HG02840 (cell line): Measurements from ENCODE around the gene CKB.

Experiments
- ATAC-seq: cut with Tn5 transposase; IDR thresholded peaks from one replicate; pipeline ENCODE4 v1.9.1; 2021; ENCODE audit warnings: mild to moderate bottlenecking, moderate library complexity, moderate number of reproducible peaks; ENCODE audit not compliant: unreplicated experiment, low FRiP score

The CKB gene

GRCh38 chr14:103550451-103551337, 28.1 kb upstream of the CKB start:
- ATAC-seq: no peak

DNA sequence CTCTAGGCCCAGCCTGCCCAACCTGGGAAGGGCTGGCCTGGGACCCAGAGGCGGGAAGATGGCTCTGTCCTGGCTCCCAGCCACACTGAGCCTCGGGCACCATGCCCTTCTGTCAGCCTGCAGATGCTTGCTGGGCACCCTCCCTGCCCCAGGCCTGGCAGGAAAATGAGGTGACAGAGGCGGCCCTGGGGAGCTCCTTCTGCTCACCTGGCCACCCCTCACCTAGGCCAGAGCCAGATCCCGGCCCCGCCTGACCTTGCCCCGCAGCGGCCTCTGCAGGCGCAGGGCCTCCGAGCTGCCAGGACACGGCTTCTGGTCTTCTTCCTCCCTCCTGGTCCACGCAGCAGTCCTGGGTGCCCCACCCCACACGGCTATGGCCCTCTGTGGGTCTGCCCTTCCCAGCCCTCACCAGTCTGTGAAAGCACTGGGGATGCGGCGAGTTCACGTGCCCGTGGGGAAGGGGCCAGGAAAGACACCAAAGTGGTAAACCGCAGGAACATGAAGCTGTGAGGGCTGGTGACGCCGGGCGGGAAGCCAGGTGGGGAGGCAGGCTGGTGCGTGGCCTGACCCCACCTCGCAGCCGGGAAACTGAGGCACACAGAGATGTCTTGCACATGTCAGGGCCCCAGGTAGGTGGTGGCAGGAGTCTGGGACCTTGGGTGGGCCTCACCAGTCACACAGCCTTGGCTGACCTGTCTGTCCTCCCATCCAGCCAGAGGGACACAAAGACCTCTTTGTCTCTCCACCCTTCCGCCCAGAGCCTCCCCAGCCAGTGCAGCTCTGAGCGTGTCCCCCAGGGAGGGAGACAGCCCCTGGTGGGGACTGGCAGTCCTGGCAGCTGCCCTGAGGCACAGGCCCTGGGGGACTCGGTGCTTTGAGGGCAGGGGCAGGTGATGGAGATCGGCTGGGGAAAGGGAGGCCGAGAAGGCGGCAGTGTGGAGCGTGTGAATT, 27.0 kb upstream of the CKB start:
- no peak for ATAC-seq

DNA sequence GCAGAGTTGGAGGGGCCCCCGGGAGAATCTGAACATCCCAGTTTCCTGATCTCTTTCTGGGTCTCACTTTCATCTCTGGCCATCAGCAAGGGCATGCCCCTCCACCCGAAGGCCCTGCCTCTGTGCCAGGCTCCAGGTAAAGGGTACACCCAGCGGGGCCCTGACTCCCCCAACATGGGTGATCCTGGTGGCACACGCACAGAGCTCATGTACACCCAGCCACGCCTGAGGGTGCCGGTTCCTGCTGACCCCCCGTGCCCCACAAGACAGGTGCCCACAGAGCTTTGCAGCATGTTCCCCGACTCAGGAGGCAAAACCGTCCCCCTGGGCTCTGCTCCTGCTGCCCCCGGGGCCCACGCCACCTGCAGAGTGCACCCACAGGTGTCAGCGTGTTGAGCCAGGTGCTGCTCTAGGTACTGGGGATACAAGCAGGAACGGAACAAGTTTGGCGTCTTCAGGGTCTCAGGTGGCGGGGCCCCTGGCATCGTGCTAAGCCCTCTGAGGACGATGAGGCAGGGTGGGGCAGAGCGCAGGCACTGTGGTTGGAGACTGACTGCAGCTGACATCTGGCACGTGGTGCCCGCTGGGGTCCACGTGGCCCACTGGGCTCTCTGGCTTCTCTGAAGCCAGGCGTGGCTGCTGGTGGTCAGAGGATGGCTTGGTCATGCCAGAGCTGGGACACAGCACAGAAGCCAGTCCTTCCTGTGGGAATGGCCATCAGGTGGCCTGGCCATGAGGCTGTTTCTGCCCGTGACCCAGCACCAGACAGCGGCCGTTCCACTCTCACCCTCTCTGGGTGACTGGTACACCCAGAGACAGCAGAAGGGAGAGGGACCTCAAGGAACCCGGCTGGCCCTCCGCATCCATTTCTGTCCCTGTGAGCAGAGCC, 26.1 kb upstream of the CKB start:
- no peak for ATAC-seq

DNA sequence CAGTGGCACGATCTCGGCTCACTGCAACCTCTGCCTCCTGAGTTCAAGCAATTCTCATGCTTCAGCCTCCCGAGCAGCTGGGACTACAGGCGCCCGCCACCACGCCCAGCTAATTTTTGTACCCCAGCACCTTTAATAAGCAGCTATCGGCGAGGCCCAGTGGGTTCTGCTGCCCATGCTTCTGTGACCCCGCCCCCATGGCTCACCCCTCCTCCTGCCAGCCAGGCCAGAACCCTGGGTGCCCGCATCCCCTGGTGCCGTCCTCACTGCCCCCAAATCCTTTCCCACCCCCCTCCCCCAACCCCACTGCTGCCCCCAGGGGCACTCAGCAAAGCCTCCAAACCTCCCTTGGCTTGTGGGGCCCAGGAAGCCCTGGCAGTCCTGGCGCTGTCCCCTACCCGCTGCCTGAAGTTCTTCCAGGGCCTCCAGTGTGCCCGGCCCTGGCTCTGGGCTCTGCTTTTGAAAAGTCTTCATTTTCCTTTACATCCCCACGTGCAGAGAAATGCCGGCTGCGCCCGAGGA, 25.4 kb upstream of the CKB start:
- ATAC-seq: no peak

DNA sequence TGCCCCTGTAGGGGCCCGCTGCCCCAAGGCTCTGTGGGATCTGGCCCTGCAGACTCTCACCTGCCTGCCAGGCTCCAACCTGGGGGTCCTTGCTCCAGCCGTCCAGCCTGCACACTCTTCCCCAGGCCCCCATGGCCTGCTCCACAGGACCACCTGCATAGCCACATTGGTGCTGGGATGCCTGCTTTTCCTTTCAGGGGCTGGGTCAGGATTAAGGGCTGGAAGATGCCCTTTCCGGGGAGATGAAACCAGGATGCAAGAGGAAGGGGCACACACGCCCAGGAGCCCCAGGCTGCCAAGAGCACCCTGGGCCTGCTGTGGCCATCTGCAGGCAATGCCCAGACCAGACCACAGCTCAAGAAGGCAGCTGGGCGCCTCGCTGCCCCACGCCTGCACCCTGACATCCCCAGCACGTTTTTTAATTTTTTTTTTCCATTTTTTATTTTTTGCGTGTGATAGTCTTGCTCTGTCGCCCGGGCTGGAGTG, 24.9 kb upstream of the CKB start:
- ATAC-seq: no peak

DNA sequence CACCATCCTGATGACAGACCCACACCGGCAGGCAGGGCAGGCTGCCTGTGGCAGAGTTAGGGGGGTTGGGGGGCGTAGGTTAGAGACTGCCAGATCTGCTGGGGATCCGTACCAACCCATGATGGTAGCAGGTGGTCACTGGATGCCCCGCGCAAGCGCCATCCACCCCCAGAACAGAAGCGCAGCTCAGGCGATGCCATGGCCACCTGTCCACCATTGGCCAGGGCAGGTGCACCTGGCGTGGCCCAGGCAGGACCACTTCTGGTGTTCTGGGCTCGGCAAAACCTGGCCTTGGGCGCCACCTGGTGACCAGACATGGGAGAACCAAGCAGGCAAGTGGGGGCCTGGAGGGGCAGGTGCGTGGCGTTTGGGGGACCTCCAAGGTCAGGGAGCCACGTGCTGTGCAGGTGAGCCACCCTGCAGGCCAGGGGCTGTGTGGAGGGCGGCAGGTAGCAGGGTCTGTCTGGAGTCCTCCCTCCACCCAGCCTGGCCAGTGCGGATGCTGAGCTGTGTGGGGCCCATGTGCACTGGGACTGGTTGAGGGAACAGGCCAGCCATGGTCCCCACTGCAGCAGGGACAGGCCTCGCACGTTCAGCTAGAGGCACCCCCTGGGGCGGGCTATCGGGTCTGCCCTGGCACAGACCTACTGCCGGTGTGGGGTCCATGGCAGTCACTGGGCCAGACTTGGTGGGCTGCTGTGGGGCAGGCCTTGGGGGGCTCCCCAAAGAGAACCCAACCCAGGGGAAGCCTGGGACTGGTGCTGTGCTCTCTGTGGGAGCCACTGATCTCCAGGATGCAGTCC, 24.2 kb upstream of the CKB start:
- ATAC-seq: no peak

DNA sequence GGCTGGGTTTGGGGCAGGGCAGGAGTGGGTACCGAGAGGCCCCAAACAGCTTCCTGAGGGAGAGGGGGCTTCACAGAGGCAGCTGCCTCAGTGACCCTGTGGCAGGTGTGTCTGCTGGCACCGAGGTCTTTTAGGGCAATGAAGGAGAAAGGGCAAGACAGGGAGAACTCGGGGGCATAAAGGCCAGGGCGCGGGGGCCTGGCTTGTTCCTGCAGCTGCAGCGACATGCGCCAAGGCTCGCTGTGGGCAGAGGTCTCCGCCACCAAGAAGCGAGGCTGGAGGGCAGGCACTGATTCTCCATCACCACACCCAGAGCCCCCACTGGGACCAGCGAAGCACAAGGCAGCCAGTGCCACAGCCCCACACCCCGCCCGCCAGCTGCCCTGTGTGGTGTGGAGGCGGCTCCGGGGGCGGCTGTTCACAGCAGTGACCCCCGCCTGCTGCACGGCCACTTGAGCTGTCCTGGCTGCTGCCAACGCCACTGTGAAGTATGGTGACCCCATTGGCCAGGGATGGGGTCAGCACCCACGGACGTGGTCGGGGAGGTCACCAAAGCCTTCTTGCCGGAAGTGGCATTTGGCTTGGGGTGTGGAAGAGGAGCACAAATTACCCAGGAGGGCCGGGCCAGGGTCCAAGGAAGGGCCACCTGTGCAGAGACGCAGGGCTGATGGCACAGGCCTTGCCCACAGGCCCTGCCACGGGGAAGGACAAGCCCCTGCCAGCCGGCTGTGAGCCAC, 23.5 kb upstream of the CKB start:
- ATAC-seq: no peak

- no peak for ATAC-seq
These were observed 22.7 kb upstream of the CKB start for GRCh38 chr14:103545219-103545914.

DNA sequence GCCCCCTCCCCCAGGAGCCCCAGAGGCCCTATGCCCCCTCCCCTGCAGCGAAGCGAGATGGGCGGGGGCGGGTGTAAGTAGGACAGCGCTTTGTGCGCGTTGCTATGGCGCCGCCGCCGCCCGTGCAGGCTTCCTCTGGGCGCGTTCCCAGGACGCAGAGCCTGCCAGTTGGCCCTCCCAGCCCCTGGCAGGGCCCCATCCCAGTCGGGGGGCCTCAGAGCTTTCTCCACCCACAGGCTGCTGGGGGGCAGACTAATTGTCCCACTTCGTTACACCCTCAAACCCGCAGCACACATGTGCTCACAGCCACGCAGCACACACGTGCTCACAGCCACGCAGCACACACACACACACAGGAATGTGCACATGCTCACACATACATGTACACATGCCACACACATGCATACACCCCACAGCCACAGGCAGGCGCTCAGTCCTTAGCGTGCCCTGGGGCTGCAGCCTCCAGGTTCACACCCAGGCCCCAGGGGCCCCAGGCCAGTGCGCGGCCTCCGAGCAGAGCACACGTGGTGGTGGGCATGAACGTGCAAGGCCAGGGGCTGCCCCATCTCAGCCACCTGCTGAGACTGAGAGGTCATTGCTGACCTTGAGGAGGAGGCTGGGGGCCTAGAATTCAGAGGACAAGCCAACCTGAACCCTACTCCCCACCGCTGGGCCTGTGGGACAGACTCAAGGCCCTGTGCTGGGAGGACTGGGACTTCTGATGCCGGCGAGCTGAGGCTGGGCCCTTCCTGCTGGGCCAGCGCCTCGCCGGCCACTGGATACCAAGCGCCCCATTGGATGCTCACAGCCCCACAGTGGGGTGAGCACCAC, 22.0 kb upstream of the CKB start:
- no peak for ATAC-seq

DNA sequence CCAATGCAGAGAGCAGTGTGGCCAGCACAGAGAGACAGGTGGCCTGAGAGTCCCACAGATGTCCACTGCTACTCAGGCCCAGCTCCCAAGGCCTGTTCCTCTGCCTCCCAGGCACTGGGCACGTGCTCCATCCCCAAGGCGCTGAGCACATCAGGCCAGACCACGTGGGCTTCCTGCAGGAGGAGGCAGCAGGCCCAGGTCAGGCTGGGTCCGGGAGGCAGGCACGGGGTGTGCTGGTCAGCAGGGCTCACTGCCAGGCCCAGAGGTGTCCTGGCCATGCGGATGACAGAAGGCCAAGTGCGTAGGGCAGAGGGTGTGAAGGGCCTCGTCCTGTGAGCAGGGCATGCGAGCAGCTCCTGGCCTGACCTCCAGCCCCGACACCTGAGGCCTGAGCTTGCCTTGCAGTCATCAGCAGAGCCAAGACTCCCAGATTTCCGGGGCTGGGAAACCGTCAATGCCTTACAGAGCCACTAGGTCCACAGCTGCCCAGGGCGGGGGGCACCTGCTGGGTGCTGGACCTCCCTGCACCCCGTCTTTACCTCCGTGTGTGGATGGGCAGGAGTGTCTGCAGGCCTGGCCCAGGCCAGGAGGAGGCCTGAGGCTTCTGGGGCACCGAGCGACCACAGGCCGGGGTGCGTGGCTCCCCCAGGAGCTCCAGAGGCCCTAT, 21.2 kb upstream of the CKB start:
- no peak for ATAC-seq

- ATAC-seq: no peak
These were observed 20.5 kb upstream of the CKB start for GRCh38 chr14:103543140-103543539.

- no peak for ATAC-seq
These were observed 20.0 kb upstream of the CKB start for GRCh38 chr14:103542605-103543088.

DNA sequence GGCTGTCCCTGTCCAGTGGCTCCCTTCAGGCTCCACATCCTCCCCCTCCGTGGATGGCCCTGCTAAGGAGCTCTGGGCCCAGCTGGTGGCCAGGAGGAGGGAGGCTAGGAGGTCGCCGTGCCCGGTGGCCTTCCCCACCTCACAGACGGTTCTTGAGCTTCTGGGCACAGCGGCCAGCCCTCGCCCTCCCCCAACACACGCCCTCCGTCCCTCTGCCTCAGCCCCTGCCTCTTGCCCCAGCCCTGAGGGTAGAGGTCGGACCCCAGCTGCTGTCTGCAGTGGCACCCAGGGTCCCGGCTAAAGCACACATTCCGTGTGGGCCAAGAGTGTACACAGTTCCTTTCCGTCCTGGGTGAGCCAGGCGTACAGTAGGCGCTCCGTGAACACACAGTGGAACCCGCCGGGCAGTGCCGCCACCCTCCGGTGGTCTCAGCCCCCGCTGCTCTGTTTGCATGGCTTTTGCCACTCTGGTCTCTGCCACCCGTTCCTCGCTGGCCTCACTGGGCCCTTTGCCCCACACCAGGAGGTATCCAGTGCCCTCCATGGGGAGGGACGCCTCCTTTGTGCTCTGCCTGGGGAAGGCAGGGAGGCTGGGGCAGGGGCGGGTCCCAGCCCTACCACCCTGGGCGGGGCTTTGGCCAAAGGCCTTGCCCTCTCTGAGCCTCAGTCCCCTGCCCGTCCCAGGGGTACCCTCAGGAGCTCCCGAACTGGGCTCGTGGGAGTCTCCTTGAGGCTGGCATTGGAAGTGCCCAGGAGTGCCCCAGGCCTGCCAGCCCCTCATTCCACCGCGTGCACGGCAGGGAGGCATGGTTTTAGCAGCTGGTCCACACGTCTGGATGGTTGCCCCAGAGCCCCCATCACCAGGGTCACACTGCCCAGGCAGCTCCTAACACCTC, 19.3 kb upstream of the CKB start:
- ATAC-seq: no peak

GRCh38 chr14:103540821-103541708, 18.4 kb upstream of the CKB start:
- no peak for ATAC-seq
